Small intestine (tissue), 7 donors: Measurements from ENCODE around the gene BANF2. TPM values are rescaled to one million over a fixed set of nuclear protein-coding genes. Genes with fewer than 3 reads are reported as not detected.
"Not testable (repeated sequence)": the region's sequence is repeated elsewhere in the genome, so short reads cannot be mapped to it uniquely, and the experiment has no call there.

Experiments
- DNase-seq, 2 donors: peaks; one replicate each; pipeline versions ENCODE4 v3.0.0 to v3.0.0-alpha.2; 2013
- FAIRE-seq: peaks from 2 replicates; lab custom pipeline; 2012; peaks lifted over from hg19 to GRCh38; lab: Jason Lieb, UNC
- H3K27ac ChIP-seq, 3 donors: one replicate each; pipeline ENCODE4 v1.5.1; 2013; ENCODE audit warnings: low read length in 2 of 3, mild to moderate bottlenecking in 2 of 3, control low read depth in 1 of 3, inconsistent platforms in 1 of 3, low read depth in 1 of 3, moderate library complexity in 1 of 3
- H3K27me3 ChIP-seq, 3 donors: one replicate each; pipeline ENCODE4 v1.6.1; 2013; ENCODE audit warnings: low read length in 3 of 3, inconsistent platforms in 1 of 3; ENCODE audit not compliant: control insufficient read depth in 3 of 3, insufficient read depth in 3 of 3
- H3K36me3 ChIP-seq, 3 donors: one replicate each; pipeline ENCODE4 v1.6.1; 2013; ENCODE audit warnings: low read length in 3 of 3, inconsistent platforms in 1 of 3, low read depth in 1 of 3, mild to moderate bottlenecking in 1 of 3, moderate library complexity in 1 of 3; ENCODE audit not compliant: control insufficient read depth in 3 of 3, insufficient read depth in 2 of 3
- H3K4me1 ChIP-seq, 3 donors: one replicate each; pipeline ENCODE4 v1.6.1; 2013; ENCODE audit warnings: low read length in 2 of 3, inconsistent platforms in 1 of 3, low read depth in 1 of 3, mild to moderate bottlenecking in 1 of 3, moderate library complexity in 1 of 3; ENCODE audit not compliant: control insufficient read depth in 3 of 3, insufficient read depth in 2 of 3
- H3K4me3 ChIP-seq, 3 donors: one replicate each; pipeline ENCODE4 v1.5.1; 2013; ENCODE audit warnings: low read length in 3 of 3, control low read depth in 1 of 3, inconsistent platforms in 1 of 3, low read depth in 1 of 3, mild to moderate bottlenecking in 1 of 3, moderate library complexity in 1 of 3
- H3K9me3 ChIP-seq, 2 donors: one replicate each; pipeline ENCODE4 v1.6.1; 2013; ENCODE audit warnings: low read depth in 1 of 2, low read length in 1 of 2; ENCODE audit not compliant: control insufficient read depth in 2 of 2, insufficient read depth in 1 of 2
- WGBS, 3 donors: extraction: QIAGEN DNeasy Blood & Tissue Kit; methylation state at CpG; one replicate each; pipeline ENCODE4 v1.1.7; 2013; 5-methylcytosine and 5-hydroxymethylcytosine counted together
- polyA plus RNA-seq, 4 donors: library from polyadenylated mRNA; stranded (reverse) in 3 of 4; unstranded in 1 of 4; fragments of 200-250 nt in 3 of 4; fragments of 120-200 nt in 1 of 4; gene quantifications; one replicate each; pipeline versions ENCODE4 v1.2.1 to v1.2.3, GENCODE V29; 2013
- donor health status: healthy with polysubstance abuse.
- donor health status: control.
- donor health status: control.
- donor health status: Bipolar disorder and iron deficiency.
- donor health status: healthy.

BANF2 gene
- polyA plus RNA-seq, 4 donors = not detected

DNA sequence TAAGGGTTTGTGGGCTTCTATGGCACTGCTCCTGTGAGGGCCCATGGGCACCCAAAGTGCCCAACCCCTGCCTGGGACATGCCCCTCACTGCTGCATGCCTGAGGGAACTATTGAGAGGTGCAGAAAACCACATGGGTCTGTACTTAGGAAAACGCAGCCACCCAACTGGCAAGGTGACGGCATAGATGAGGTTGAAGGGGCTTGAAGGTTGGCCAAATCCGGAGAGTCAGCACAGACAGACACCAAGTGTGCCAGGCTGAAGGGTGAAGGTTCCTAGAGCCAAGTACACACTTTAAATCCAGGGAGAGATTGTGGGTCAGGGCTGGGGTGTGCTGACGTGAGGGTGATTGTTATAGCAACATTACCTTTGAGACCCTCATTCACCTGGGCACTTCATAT, 6.2 kb downstream of the BANF2 start:
- no peaks in the 10 kb centered on the region for H3K27me3 ChIP-seq
- H3K36me3 ChIP-seq = no peaks in the 10 kb centered on the region
- H3K4me1 ChIP-seq = peaks cover 0 to 40% (median 8%) of the 10 kb centered on the region in 3 donors
- no peak overlapping the region for H3K27ac ChIP-seq
- DNase-seq (no peak), FAIRE-seq (no peak)
- WGBS, 3 donors = 66 to 94% (median 84%) methylated on average over 4 of the region's 4 CpGs
- H3K9me3 ChIP-seq = no peaks in the 10 kb centered on the region
- H3K4me3 ChIP-seq = no peak overlapping the region

DNA sequence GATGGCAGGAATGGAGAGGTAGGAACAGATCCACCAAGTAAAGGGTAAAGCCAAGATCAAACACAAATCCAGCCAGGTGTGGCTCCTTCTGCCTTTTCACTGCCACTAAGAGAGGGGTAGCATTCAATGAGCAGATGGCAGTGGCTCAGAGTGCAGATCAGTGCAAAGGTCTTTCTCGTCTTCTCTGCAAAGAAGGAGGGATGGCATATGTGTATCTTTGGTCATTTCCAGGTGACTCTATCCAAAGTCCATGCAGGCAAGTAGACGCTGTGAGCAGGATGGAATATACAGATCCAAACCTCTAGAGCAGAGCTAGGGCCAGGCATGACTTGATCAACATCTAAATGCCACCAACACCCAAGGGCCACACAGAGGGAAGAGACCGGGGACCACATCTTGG, 6.9 kb downstream of the BANF2 start:
- FAIRE-seq = no peak
- Histone ChIP-seq H3K27me3 (no peaks in the 10 kb centered on the region), H3K4me3 (no peak overlapping the region), H3K9me3 (no peaks in the 10 kb centered on the region), H3K27ac (no peak overlapping the region), H3K4me1 (peaks cover 0 to 47% (median 8%) of the 10 kb centered on the region in 3 donors), H3K36me3 (no peaks in the 10 kb centered on the region)
- DNase-seq = peak; percentile 27 to 50
- 41 to 78% (median 59%) methylated on average over 3 of the region's 3 CpGs for WGBS, 3 donors

DNA sequence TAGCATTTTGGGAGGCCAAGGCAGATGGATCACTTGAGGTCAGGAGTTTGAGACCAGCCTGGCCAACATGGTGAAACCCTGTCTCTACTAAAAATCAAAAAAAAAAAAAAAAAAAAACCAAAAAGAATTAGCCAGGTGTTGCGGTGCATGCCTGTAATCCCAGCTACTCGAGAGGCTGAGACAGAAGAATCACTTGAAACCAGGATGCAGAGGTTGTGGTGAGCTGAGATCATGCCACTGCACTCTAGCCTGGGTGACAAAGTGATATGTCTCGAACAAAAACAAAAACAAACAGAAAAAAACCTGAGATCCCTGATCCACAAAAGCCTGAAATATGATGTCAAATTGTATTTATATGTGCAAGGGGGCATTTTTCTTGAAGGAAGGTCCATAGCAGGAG, 8.2 kb downstream of the BANF2 start:
- peaks cover 0 to 47% (median 8%) of the 10 kb centered on the region in 3 donors for H3K4me1 ChIP-seq
- not testable (repeated sequence) for FAIRE-seq, H3K9me3 ChIP-seq, H3K36me3 ChIP-seq, DNase-seq, H3K27ac ChIP-seq, H3K27me3 ChIP-seq, H3K4me3 ChIP-seq
- 80 to 82% (median 82%) methylated on average over 3 of the region's 3 CpGs for WGBS, 3 donors

DNA sequence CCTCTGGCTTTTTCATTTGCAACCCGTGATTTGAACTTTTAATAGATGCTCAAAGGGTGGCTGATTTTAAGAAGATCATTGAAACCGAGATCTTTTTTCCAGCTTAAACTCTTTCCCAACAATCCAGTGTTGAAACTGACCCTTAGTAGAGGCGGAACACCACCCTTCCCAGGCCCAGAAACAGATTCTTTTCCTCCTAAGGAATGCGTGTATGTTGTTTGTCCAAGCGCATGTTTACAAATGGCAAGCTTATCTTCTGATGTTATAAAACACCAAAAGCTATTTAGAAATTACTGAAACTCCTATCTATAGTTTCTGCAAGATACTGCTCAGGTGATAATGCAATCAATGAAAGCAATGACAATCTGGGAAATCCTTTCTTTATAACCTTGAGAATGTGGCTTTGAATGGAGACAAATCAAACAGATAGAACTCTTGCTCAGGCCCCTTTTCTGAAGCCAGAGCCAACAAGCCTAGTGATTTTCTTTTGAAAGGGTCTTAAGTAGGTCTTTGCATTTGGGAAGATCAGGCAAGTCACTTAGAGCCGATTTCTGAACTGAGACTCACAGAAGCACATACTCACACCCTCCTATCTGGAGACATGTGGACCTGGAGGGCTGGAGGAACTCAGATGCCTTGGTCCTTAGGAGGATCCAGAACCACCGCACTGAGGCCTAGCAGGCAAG, 9.1 kb downstream of the BANF2 start:
- no peaks in the 10 kb centered on the region for H3K27me3 ChIP-seq
- FAIRE-seq (no peak), DNase-seq (peak in 1 of 2 donors; percentile 28)
- peaks cover 0 to 47% (median 8%) of the 10 kb centered on the region in 3 donors for H3K4me1 ChIP-seq
- 54 to 65% (median 63%) methylated on average over 7 of the region's 7 CpGs for WGBS, 3 donors
- no peaks in the 10 kb centered on the region for H3K36me3 ChIP-seq
- no peak overlapping the region for H3K4me3 ChIP-seq
- H3K9me3 ChIP-seq = no peaks in the 10 kb centered on the region
- H3K27ac ChIP-seq = peak overlapping the region in 2 of 3 donors; percentile 7 to 40

DNA sequence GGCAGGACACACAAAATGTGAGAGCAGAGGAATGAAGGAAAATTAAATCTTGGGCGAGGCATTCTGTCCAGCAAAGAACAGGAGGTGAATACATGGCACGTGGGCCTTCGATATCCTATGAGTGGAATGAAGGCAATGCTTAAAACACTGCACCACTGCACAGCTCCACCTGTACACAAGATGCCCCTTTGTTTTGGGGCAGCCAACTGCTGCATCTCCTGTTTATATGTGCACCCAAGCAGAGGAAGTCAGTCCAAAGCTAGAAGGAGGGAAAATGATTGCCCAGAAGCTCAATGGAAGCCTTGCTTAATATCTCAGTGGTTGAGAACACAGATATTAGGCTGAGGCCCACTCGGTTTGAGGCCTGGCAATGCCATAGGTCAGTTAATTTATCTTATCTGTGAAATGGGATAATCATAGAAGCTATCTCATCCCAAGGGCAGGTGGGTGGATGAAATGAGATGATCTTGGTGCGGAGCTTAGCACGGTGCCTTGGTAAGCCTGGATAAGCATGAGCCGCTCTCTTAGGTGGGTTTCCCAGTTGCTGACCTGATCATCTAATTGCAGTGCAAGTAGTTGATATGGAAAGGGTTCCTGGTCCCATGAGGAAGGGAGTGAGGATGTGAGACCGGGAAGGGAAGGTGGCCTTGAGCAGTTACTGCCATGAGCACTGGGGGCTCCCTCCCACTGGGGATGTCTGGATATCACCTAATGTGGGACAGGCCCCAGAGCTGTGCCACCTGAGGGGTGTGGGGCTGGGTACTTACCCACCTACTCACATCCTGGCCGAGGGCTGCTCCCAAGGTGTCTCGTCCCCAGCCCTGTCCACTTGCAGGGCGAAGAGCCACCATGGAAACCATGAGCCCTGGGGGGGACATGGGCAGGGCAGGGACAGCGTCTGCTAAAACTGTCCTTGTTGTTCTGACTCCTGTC, 9.9 kb downstream of the BANF2 start:
- Histone ChIP-seq H3K27me3 (no peaks in the 10 kb centered on the region), H3K27ac (no peak overlapping the region), H3K4me3 (no peak overlapping the region), H3K36me3 (no peaks in the 10 kb centered on the region), H3K9me3 (no peaks in the 10 kb centered on the region), H3K4me1 (peaks cover 0 to 47% (median 8%) of the 10 kb centered on the region in 3 donors)
- DNase-seq (no peak), FAIRE-seq (no peak)
- 77 to 93% (median 77%) methylated on average over 12 of the region's 12 CpGs for WGBS, 3 donors

DNA sequence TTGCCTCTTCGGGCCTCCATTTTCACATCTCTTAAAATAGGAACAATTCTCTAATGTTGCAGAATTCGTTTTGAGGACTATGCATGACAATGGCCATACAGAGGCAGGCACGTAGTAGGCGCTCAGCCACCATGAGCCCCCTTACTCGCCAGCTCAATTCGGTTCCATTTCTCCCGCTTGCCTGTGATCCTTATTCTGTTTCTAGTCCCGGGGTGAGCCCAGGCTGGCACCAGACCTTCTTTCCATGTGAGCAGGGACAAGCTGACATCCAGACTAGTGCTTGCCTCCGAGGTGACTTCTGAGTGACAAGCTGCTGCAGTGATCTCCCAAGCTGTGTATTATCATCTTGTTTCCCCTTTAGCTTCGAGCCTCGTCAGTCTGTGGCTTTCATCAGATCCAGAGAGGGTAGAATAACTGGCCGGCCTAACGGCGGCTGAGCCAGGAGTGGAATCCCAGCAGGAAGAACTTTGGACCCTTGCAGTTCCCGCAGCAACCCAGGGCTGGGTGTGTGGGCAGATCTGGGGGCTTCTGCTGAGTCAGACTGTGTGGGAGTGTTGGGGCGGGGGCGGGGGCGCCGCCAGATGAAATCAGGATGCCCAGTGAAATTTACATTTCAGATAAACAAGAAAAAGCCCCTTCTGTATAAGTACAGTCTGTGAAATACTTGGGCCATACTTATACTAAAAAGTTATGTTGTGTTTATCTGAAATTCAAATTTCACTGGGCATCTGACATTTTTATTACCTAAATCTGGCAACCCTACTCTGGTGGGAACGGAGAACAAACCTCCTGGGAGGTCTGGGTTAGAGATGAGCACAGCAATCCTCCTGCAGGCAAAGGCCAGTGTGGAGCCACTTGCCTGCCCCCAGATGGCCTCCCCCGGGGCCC, 10.9 kb downstream of the BANF2 start:
- Histone ChIP-seq H3K36me3 (no peaks in the 10 kb centered on the region), H3K4me1 (peaks cover 0 to 43% (median 8%) of the 10 kb centered on the region in 3 donors), H3K4me3 (no peak overlapping the region), H3K9me3 (no peaks in the 10 kb centered on the region), H3K27ac (peak overlapping the region in 1 of 3 donors; percentile 1), H3K27me3 (no peaks in the 10 kb centered on the region)
- FAIRE-seq = no peak
- peak; percentile 61 to 83 for DNase-seq
- 35 to 52% (median 41%) methylated on average over 21 of the region's 21 CpGs for WGBS, 3 donors

DNA sequence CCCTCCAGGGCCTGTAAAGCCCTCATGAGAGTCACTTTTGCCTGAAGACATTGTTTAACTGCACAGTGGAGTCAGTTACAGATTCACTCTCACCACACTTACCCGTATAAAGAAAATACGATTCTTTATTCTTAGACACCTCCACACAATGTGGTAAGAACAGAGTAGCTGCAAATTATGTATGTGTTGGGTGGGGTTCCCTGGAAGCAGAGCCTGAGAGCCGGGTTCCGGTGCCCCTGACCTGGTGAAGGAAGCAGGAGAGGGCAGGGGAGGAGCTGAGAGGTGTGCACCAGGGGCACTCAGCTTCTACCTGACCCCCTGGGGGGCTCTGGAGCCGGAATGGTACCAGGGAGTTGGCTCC, 11.5 kb downstream of the BANF2 start:
- peaks cover 0 to 38% (median 8%) of the 10 kb centered on the region in 3 donors for H3K4me1 ChIP-seq
- no peaks in the 10 kb centered on the region for H3K27me3 ChIP-seq
- DNase-seq = no peak
- no peak for FAIRE-seq
- H3K36me3 ChIP-seq = no peaks in the 10 kb centered on the region
- H3K9me3 ChIP-seq = no peaks in the 10 kb centered on the region
- H3K27ac ChIP-seq = peak overlapping the region in 1 of 3 donors; percentile 1
- WGBS, 3 donors = 64 to 82% (median 73%) methylated on average over 5 of the region's 5 CpGs
- H3K4me3 ChIP-seq = no peak overlapping the region

DNA sequence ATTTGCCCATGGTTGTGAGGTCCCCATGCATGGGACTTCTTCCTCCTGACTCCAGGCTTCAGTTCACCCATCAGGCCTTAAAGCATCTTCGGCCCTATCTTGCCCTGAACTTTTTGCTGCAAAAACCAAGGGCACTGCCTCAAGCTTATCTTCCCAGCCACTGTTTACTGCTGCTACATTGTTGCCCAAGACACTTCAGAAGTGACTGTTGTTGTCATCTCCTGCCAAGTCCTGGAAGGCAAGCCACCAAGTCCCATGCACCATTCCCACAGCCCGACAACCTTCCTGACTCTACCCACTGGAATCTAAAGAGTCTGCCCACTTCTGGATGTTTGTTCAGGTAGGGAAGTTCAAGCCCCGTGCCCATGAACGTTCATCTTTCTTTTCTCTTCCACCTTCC, 12.4 kb downstream of the BANF2 start:
- Histone ChIP-seq H3K4me3 (no peak overlapping the region), H3K4me1 (peaks cover 0 to 33% (median 4%) of the 10 kb centered on the region in 3 donors), H3K27me3 (no peaks in the 10 kb centered on the region), H3K9me3 (no peaks in the 10 kb centered on the region), H3K27ac (no peak overlapping the region), H3K36me3 (no peaks in the 10 kb centered on the region)
- 82 to 88% (median 87%) methylated on average over 4 of the region's 4 CpGs for WGBS, 3 donors
- DNase-seq (no peak), FAIRE-seq (no peak)
